NCI-H748 (cell line): ENCODE results near the gene IMP3.
"Not testable (repeated sequence)": the region's sequence is repeated elsewhere in the genome, so short reads cannot be mapped to it uniquely, and the experiment has no call there.

ENCODE experiments used
- DNase-seq: peaks from one replicate; lab custom pipeline; 2025; ENCODE audit not compliant: unreplicated experiment; lab: John Stamatoyannopoulos, UW

IMP3 gene

GRCh38 chr15:75651810-75652543 is 12.0 kb upstream of the IMP3 start:
- DNase-seq, result no peak

- no peak for DNase-seq
Observed at GRCh38 chr15:75650908-75651809, 11.1 kb upstream of the IMP3 start.

- DNase-seq, result no peak
Observed at GRCh38 chr15:75649848-75650247, 9.8 kb upstream of the IMP3 start.

GRCh38 chr15:75649045-75649761 is 9.2 kb upstream of the IMP3 start:
- no peak for DNase-seq

GRCh38 chr15:75648156-75649000 is 8.4 kb upstream of the IMP3 start:
- DNase-seq, result peak; percentile 39

- peak; percentile 57 for DNase-seq
Observed at GRCh38 chr15:75647370-75648155, 7.5 kb upstream of the IMP3 start, which contains the start of gene SNX33. TSS of gene SNX33 (plus strand) at chr15:75647912. CDS start at chr15:75649103, 1,191 bp downstream.

- peak; percentile 36 for DNase-seq
Observed at GRCh38 chr15:75646944-75647364, 6.9 kb upstream of the IMP3 start.

GRCh38 chr15:75646112-75646943 is 6.3 kb upstream of the IMP3 start:
- no peak for DNase-seq

- no peak for DNase-seq
Observed at GRCh38 chr15:75644376-75644775, 4.4 kb upstream of the IMP3 start.

- DNase-seq, result no peak
Observed at GRCh38 chr15:75641603-75642002, 1.6 kb upstream of the IMP3 start.

GRCh38 chr15:75641179-75641503 is 1.1 kb upstream of the IMP3 start:
- DNase-seq, result no peak

GRCh38 chr15:75640483-75641178 is 607 bp upstream of the IMP3 start:
- DNase-seq, result peak; percentile 81

- DNase-seq, result no peak
Observed at GRCh38 chr15:75639191-75639708, 774 bp downstream of the IMP3 start.

- DNase-seq, result no peak
Observed at GRCh38 chr15:75637245-75638009, 2.6 kb downstream of the IMP3 start.

- no peak for DNase-seq
Observed at GRCh38 chr15:75636026-75636425, 4.0 kb downstream of the IMP3 start.

GRCh38 chr15:75633922-75634321 is 6.1 kb downstream of the IMP3 start:
- DNase-seq, result not testable (repeated sequence)

- no peak for DNase-seq
Observed at GRCh38 chr15:75631935-75632334, 8.1 kb downstream of the IMP3 start.
